ENCODE results near the gene SMO. TPM values are rescaled to one million over a fixed set of nuclear protein-coding genes. Genes with fewer than 3 reads are reported as not detected.
A peak's percentile ranks its signal among the peaks of the same experiment; 100 is the strongest.
"Not testable (repeated sequence)": the region's sequence is repeated elsewhere in the genome, so short reads cannot be mapped to it uniquely, and the experiment has no call there.

SMO gene
- polyA plus RNA-seq, 3 donors = 110 to 121 (median 115) TPM

- no peak for DNase-seq
These were observed 39.5 kb downstream of the SMO start for GRCh38 chr7:129227646-129228578.

DNA sequence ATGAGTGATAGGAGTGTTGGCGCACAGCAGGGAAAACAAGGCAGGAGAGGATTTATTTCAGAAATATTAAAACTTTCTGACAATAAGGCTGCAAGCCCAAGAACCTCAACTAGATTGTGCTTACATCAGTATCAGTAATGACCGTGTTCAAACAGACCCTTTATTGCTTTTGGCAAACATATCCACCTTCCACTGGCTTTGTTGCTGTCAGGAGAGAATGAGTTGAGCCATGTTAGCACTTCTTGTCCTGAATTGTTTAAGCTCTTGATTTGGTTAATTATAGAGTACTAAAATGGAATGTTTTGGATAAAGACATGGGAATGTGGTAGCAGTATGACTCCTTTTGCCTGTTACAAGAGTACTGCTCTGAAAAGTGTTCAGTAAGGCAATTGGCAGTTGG lies 40.2 kb downstream of the SMO start:
- DNase-seq = no peak

DNA sequence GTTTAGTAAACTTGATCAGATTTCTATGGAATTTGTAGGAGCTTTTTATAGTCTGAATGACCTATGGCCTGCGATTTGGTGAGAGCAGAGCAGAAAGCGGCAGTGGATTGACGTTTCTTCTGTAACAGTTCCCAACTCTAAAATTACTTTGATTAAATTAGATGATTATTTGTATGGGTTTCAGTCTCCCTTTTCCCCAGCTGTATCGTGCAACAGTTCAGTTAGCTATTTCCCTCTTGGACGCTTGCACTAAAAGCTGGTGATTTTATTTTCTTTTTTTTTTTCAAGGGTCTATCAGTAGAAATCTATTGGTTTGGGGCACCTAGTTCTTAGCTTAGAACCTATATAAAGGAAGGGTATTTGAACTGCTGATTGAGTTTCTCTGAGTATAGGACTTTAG lies 43.2 kb downstream of the SMO start:
- DNase-seq = no peak

GRCh38 chr7:129238546-129238945 lies 50.1 kb downstream of the SMO start:
- no peak for DNase-seq

GRCh38 chr7:129240119-129240820 lies 51.8 kb downstream of the SMO start:
- DNase-seq = no peak

DNA sequence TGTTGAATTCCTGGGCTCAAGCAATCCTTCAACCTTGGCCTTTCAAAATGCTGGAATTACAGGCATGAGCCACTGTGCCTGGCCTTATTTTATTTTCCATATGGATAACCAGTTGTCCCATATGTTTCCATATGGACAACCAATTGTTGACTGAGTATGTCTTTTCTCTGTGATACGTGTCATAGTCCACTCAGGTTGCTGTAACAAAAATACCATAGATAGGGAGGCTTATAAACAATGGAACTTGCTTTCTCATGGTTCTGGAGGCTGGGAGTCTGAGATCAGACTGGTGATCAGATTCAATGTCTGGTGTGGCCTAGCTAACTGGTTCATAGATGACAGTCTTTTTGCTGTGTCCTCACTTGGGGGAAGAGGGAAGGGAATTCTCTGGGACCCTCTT lies 55.8 kb downstream of the SMO start:
- DNase-seq = no peak

GRCh38 chr7:129245533-129245932 lies 57.1 kb downstream of the SMO start:
- DNase-seq = no peak

DNA sequence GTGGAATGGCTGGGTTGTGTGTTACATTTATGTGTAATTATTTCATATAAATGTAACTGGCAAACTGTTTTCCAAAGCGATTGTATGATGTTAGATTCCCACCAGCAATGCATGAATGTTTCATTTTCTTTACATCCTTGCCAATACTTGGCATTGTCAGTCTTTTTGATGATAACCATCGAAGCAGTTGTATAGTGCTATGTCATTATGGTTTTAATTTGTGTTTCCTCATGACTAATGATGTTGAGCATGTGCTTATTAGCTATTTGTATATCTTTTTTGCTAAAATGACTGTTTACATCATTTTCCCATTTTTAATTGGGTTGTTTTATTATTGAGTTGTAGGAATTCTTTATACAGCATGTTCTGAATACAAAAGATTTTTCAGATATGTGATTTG lies 58.7 kb downstream of the SMO start:
- DNase-seq = no peak

GRCh38 chr7:129252128-129252527 lies 63.7 kb downstream of the SMO start:
- DNase-seq = peak; percentile 33

DNA sequence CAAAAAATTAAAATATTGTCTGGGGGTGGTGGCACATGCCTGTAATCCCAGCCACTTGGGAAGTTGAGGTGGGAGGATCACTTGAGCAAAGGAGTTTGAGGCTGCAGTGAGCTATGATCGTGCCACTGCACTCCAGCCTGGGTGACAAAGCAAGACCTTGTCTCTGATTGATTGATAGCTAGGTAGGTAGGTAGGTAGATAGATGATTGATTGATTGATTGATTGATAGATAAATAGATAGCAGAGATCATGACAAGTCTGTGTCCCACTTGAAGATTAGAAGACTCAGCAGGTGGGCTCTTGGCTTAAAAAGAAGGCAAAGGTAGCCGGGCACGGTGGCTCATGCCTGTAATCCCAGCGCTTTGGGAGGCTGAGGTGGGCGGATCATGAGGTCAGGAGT lies 64.2 kb downstream of the SMO start:
- DNase-seq = not testable (repeated sequence)

DNA sequence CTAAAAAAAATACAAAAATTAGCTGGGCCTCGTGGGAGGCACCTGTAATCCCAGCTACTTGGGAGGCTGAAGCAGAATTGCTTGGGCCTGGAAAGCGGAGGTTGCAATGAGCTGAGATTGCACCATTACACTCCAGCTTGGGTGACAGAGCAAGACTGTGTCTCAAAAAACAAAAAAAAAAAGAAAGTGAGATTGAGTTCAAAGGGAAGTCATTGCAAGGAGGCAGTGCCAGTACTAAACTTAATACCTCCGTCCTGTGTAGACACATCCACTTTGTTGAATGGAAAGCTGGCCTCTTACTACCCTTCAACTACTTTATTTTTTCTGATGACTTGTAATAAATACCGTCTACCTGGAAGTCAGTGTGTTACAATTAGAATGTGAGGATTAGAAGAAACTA lies 67.4 kb downstream of the SMO start:
- no peak for DNase-seq

DNA sequence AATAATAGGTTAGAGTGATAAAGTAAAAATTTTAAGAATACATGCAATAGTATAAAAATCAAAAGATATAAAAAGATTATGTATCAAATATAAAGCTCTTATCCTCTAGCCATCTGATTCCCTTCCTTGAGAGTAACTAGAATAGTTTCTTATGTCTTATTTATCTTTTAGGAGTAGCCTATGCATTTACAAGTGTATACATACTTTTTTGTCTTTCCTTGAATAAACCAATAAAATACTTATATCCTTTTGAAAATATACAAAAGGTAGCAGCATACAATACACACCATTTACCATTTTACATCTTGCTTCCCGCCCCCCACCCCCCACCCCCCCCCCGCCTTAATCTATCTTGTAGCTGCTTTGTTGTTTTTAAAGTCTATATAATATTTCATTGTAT lies 67.8 kb downstream of the SMO start:
- no peak for DNase-seq

- DNase-seq = no peak
These were observed 68.7 kb downstream of the SMO start for GRCh38 chr7:129257168-129257567.

GRCh38 chr7:129258649-129259389 lies 70.4 kb downstream of the SMO start:
- DNase-seq = no peak

DNA sequence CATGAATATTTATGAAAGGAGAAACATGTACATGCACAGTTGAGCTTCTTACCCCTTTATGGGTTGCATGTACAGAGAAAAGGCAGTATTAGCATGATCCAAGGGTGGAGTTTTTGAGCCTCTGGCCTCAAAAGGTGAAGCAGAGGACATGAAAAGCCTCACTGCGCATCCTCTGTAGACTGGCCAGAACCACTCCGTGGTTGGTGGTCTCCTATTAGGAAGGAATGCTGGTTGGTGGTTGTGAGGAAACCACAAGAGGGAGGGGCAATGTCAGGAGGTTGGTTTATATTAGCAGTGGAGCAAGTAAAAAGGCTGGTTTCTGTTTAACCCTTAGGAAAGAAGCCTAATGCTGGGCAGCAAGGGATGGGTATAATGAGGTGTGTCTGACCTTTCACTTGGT lies 73.9 kb downstream of the SMO start:
- DNase-seq = no peak

Other genes with a start within 250 kb of the SMO start
- gene TNPO3, start 133.5 kb upstream of the SMO start, polyA plus RNA-seq (ENCODE audit: insufficient read length in 3 of 3) = 10 to 100 TPM; 44.7 to 49.3 (median 46.7) TPM
- gene TSPAN33, start 43.9 kb upstream of the SMO start, polyA plus RNA-seq (ENCODE audit: insufficient read length in 3 of 3) = 10 to 100 TPM; 76.2 to 81.0 (median 79.6) TPM
- 10 to 100 TPM; 24.9 to 31.5 (median 27.5) TPM for gene AHCYL2, start 36.4 kb downstream of the SMO start, polyA plus RNA-seq (ENCODE audit: insufficient read length in 3 of 3)
- 1 to 10 TPM; 2.0 to 5.2 (median 3.6) TPM for gene STRIP2, start 245.8 kb downstream of the SMO start, polyA plus RNA-seq (ENCODE audit: insufficient read length in 3 of 3)

All from renal pelvis (tissue), 4 donors.